H1 (cell line): ENCODE results near the gene ATG9B. TPM values are rescaled to one million over a fixed set of nuclear protein-coding genes. Genes with fewer than 3 reads are reported as not detected.

Experiments
- CTCF ChIA-PET: fragments of 300-600 bp; sonication (Branson Sonifier 250); formaldehyde crosslinking; loops from one replicate; lab custom pipeline; 2021; ENCODE audit not compliant: partially characterized antibody; lab: Charles Lee
- POLR2A ChIA-PET: fragments of 300-600 bp; sonication (Branson Sonifier 250); formaldehyde crosslinking; loops from one replicate; lab custom pipeline; 2021; ENCODE audit warnings: inconsistent platforms; ENCODE audit not compliant: partially characterized antibody; lab: Charles Lee
- DNase-seq, 2 experiments: peaks; one replicate each; pipeline versions ENCODE4 v3.0.0 to v3.0.0-alpha.2; 2010 to 2022; ENCODE audit warnings: low spot score in 2 of 2, low read depth in 1 of 2, mixed read lengths in 1 of 2
- FAIRE-seq: peaks from 2 replicates; lab custom pipeline; 2011; peaks lifted over from hg19 to GRCh38; lab: Jason Lieb, UNC
- H2AFZ ChIP-seq: 2 replicates; pipeline ENCODE4 v1.8.1; 2012; ENCODE audit warnings: low read length, inconsistent platforms
- H2AK5ac ChIP-seq: 2 replicates; pipeline ENCODE4 v1.6.1; 2013; ENCODE audit warnings: low read depth, low read length
- H2BK120ac ChIP-seq: replicated peaks from 2 replicates; pipeline ENCODE3; 2013; ENCODE audit warnings: low read depth, low read length, inconsistent platforms
- H2BK12ac ChIP-seq: 2 replicates; pipeline ENCODE4 v1.6.1; 2013; ENCODE audit warnings: low read depth, low read length
- H2BK15ac ChIP-seq: 2 replicates; pipeline ENCODE4 v1.6.1; 2013; ENCODE audit warnings: low read length
- H2BK20ac ChIP-seq: 2 replicates; pipeline ENCODE4 v1.6.1; 2013; ENCODE audit warnings: low read length
- H2BK5ac ChIP-seq: 2 replicates; pipeline ENCODE4 v1.6.1; 2013; ENCODE audit warnings: low read depth, low read length
- H3K14ac ChIP-seq: 2 replicates; pipeline ENCODE4 v1.6.1; 2013; ENCODE audit warnings: inconsistent platforms; ENCODE audit not compliant: insufficient read length
- H3K18ac ChIP-seq: 2 replicates; pipeline ENCODE4 v1.6.1; 2013; ENCODE audit warnings: low read length; ENCODE audit errors: extremely low read depth
- H3K23ac ChIP-seq: 2 replicates; pipeline ENCODE4 v1.6.1; 2013; ENCODE audit warnings: inconsistent platforms; ENCODE audit not compliant: insufficient read length
- H3K23me2 ChIP-seq: 2 replicates; pipeline ENCODE4 v1.6.1; 2013; ENCODE audit warnings: low read depth, low read length
- H3K27ac ChIP-seq: 2 replicates; pipeline ENCODE4 v1.6.1; 2011; ENCODE audit warnings: low read depth, low read length, inconsistent platforms
- H3K27me3 ChIP-seq, 4 experiments: replicated peaks in 1 of 4; 1 replicate in 1 of 4; 2 replicates in 3 of 4; pipeline versions ENCODE4 v1.6.1 to v1.8.1; 2011 to 2013; ENCODE audit warnings: low read length in 3 of 4, mild to moderate bottlenecking in 3 of 4, inconsistent platforms in 2 of 4, mixed read lengths in 2 of 4, moderate library complexity in 1 of 4; ENCODE audit not compliant: control insufficient read depth in 3 of 4, insufficient read depth in 3 of 4; ENCODE audit errors: extremely low read depth in 1 of 4
- H3K36me3 ChIP-seq, 4 experiments: 2 replicates each; pipeline versions ENCODE4 v1.6.1 to v1.8.1; 2011 to 2013; ENCODE audit warnings: mild to moderate bottlenecking in 4 of 4, low read length in 3 of 4, moderate library complexity in 2 of 4, control low read depth in 1 of 4, inconsistent platforms in 1 of 4; ENCODE audit not compliant: insufficient read depth in 4 of 4, control insufficient read depth in 2 of 4
- H3K4ac ChIP-seq: replicated peaks from 2 replicates; pipeline ENCODE3; 2013; ENCODE audit warnings: low read length, low read depth, mixed read lengths, inconsistent platforms; ENCODE audit not compliant: insufficient read length
- H3K4me1 ChIP-seq, 4 experiments: replicated peaks in 1 of 4; 1 replicate in 1 of 4; 2 replicates in 3 of 4; pipeline versions ENCODE4 v1.6.1 to v1.8.1; 2011 to 2013; ENCODE audit warnings: low read length in 3 of 4, inconsistent platforms in 2 of 4, mixed read lengths in 1 of 4; ENCODE audit not compliant: insufficient read depth in 4 of 4, control insufficient read depth in 3 of 4
- H3K4me2 ChIP-seq, 2 experiments: 2 replicates each; pipeline versions ENCODE4 v1.6.1 to v1.8.1; 2011 to 2013; ENCODE audit warnings: low read depth in 2 of 2, low read length in 2 of 2, control low read depth in 1 of 2, inconsistent platforms in 1 of 2, mild to moderate bottlenecking in 1 of 2; ENCODE audit not compliant: insufficient read depth in 1 of 2
- H3K4me3 ChIP-seq, 4 experiments: fragments of 200-600, 300-600 bp in 1 of 4; sonication (generic), shearing (Covaris generic), sonication (Bioruptor Twin) in 1 of 4; 2 replicates each; pipeline versions ENCODE4 v1.5.1 to v1.8.1; 2011 to 2016; ENCODE audit warnings: low read length in 4 of 4, low read depth in 3 of 4, control low read depth in 2 of 4, inconsistent platforms in 2 of 4, mild to moderate bottlenecking in 2 of 4, mixed read lengths in 1 of 4, moderate library complexity in 1 of 4; ENCODE audit not compliant: insufficient read depth in 2 of 4; ENCODE audit errors: extremely low read depth in 1 of 4
- H3K56ac ChIP-seq: replicated peaks from 2 replicates; pipeline ENCODE3; 2013; ENCODE audit warnings: low read depth, mild to moderate bottlenecking, mixed read lengths, low read length, inconsistent platforms; ENCODE audit not compliant: insufficient read length
- H3K79me1 ChIP-seq: 2 replicates; pipeline ENCODE4 v1.6.1; 2013; ENCODE audit warnings: low read depth, low read length, control low read depth
- H3K79me2 ChIP-seq, 2 experiments: 2 replicates each; pipeline versions ENCODE4 v1.6.1 to v1.8.1; 2012 to 2013; ENCODE audit warnings: low read length in 2 of 2, mild to moderate bottlenecking in 2 of 2, inconsistent platforms in 1 of 2; ENCODE audit not compliant: insufficient read depth in 2 of 2, control insufficient read depth in 1 of 2
- H3K9ac ChIP-seq, 4 experiments: replicated peaks in 1 of 4; 1 replicate in 1 of 4; 2 replicates in 3 of 4; pipeline versions ENCODE4 v1.6.1 to v1.8.1; 2011 to 2013; ENCODE audit warnings: low read depth in 3 of 4, low read length in 3 of 4, control low read depth in 2 of 4, mild to moderate bottlenecking in 2 of 4, moderate library complexity in 2 of 4, inconsistent platforms in 1 of 4; ENCODE audit errors: extremely low read depth in 1 of 4
- H3K9me3 ChIP-seq, 2 experiments: 2 replicates each; pipeline versions ENCODE4 v1.6.1 to v1.8.1; 2012 to 2013; ENCODE audit warnings: mild to moderate bottlenecking in 2 of 2, moderate library complexity in 2 of 2, control low read depth in 1 of 2, inconsistent platforms in 1 of 2, low read depth in 1 of 2, low read length in 1 of 2, mixed read lengths in 1 of 2; ENCODE audit not compliant: insufficient read depth in 2 of 2
- H4K20me1 ChIP-seq, 2 experiments: replicated peaks in 1 of 2; 2 replicates each; pipeline versions ENCODE3 to v1.8.1; 2011 to 2013; ENCODE audit warnings: inconsistent platforms in 2 of 2, low read length in 2 of 2, mild to moderate bottlenecking in 1 of 2; ENCODE audit not compliant: insufficient read depth in 2 of 2, control insufficient read depth in 1 of 2
- H4K5ac ChIP-seq: 2 replicates; pipeline ENCODE4 v1.6.1; 2013; ENCODE audit warnings: low read length, low read depth, mixed read lengths, inconsistent platforms; ENCODE audit not compliant: insufficient read length
- H4K8ac ChIP-seq: 2 replicates; pipeline ENCODE4 v1.8.0; 2013; ENCODE audit warnings: mild to moderate bottlenecking, moderate library complexity, low read length, inconsistent platforms; ENCODE audit not compliant: insufficient read depth; ENCODE audit errors: extremely low read depth
- H4K91ac ChIP-seq: replicated peaks from 2 replicates; pipeline ENCODE3; 2013; ENCODE audit warnings: low read length, mixed read lengths, inconsistent platforms; ENCODE audit not compliant: insufficient read length
- ASH2L ChIP-seq: fragments of 200-600, 300-600 bp; sonication (generic); IDR thresholded peaks from one replicate; pipeline ENCODE4 v1.7.1; 2017; ENCODE audit warnings: low read length
- BACH1 ChIP-seq: IDR thresholded peaks from 2 replicates; pipeline ENCODE4 v1.6.1; 2012; ENCODE audit warnings: low read length, improper control_type of control experiment
- CEBPB ChIP-seq: IDR thresholded peaks from 2 replicates; pipeline ENCODE4 v1.6.1; 2012; ENCODE audit warnings: low read depth, low read length
- E2F6 ChIP-seq: IDR thresholded peaks from 2 replicates; pipeline ENCODE4 v1.6.1; 2012; ENCODE audit warnings: inconsistent platforms
- GTF2F1 ChIP-seq: IDR thresholded peaks from 2 replicates; pipeline ENCODE4 v1.6.1; 2012; ENCODE audit warnings: low read depth, low read length, improper control_type of control experiment, borderline replicate concordance
- USF2 ChIP-seq: IDR thresholded peaks from 2 replicates; pipeline ENCODE4 v1.6.1; 2011; ENCODE audit warnings: low read length, improper control_type of control experiment
- WGBS, 2 experiments: shearing (Covaris generic) in 1 of 2; methylation state at CpG; one replicate each; pipeline versions ENCODE4 v1.1.6 to v1.1.7; 2013 to 2015; ENCODE audit warnings: low lambda C conversion rate in 2 of 2, mixed read lengths in 2 of 2, inconsistent platforms in 1 of 2, low coverage in 1 of 2, missing lambda C conversion rate in 1 of 2; ENCODE audit not compliant: insufficient replicate concordance in 2 of 2, insufficient coverage in 1 of 2, insufficient read length in 1 of 2; ENCODE audit errors: extremely low coverage in 1 of 2, missing lambda C conversion rate in 1 of 2; 5-methylcytosine and 5-hydroxymethylcytosine counted together
- polyA plus RNA-seq, 7 experiments: library from polyadenylated mRNA; depleted of rRNA in 3 of 7; stranded (reverse) in 5 of 7; unstranded in 2 of 7; fragments of >200 nt in 5 of 7; fragments of 200-250 nt in 2 of 7; gene quantifications; 1 replicate in 5 of 7; 2 replicates in 1 of 7; 4 replicates in 1 of 7; pipeline versions ENCODE4 v1.2.1 to v1.2.3, GENCODE V29; 2011 to 2013; ENCODE audit warnings: missing spikeins in 2 of 7, mixed read lengths in 2 of 7
- total RNA-seq: library from RNA; stranded (reverse); fragmentation: NEBNext Ultra II Directional; extraction: Animal tissue kit (Norgen Biotek cat#: 25700); gene quantifications from 2 replicates; pipeline ENCODE4 v1.2.1, GENCODE V29; 2021

The ATG9B gene
- total and polyA plus RNA-seq, 2 of the 8 experiments (the other 6 are each of a cell fraction or from before 2014, with no cell fraction given), result 1.4 to 2.3 TPM

GRCh38 chr7:151071032-151071866 lies 47.0 kb upstream of the ATG9B start:
- CTCF ChIA-PET, result interaction anchor here (0.9 to 6.5 kb wide), 6 partner anchors 9 to 108 kb away, joined by 3 to 36 read pairs (median 10); no protein-coding TSS in a partner anchor
- no peak for DNase-seq
- H3K4me3 ChIP-seq, result no peak overlapping the region
- no peak overlapping the region for H2BK12ac ChIP-seq
- no peaks in the 10 kb centered on the region for H3K9me3 ChIP-seq
- H3K23ac ChIP-seq, result no peak overlapping the region
- 94% methylated on average over 34 of the region's 39 CpGs; no CpG with 5 or more reads in 1 of the 2 experiments for WGBS, 2 experiments
- H2AK5ac ChIP-seq, result no peak overlapping the region
- H2BK15ac ChIP-seq, result no peak overlapping the region
- H3K18ac ChIP-seq, result no peak overlapping the region
- peaks cover 3 to 12% (median 5%) of the 10 kb centered on the region in 4 experiments for H3K4me1 ChIP-seq
- no peak overlapping the region; the same call in 1 of the 2 replicates for H4K8ac ChIP-seq
- H4K20me1 ChIP-seq, result peaks cover 3 to 13% of the 10 kb centered on the region in 2 experiments
- H3K9ac ChIP-seq, result no peak overlapping the region
- H3K4ac ChIP-seq, result no peak overlapping the region
- no peak overlapping the region for H2BK20ac ChIP-seq
- H2AFZ ChIP-seq, result no peak overlapping the region
- H4K91ac ChIP-seq, result no peak overlapping the region
- no peak overlapping the region for H3K4me2 ChIP-seq
- POLR2A ChIA-PET, result interaction anchor here (1.2 to 1.8 kb wide), 4 partner anchors 9 to 52 kb away, joined by 3 to 7 read pairs (median 4); no protein-coding TSS in a partner anchor
- no peak overlapping the region for H2BK120ac ChIP-seq
- H3K79me1 ChIP-seq, result no peaks in the 10 kb centered on the region
- H2BK5ac ChIP-seq, result no peak overlapping the region
- H4K5ac ChIP-seq, result no peak overlapping the region
- no peaks in the 10 kb centered on the region for H3K23me2 ChIP-seq
- FAIRE-seq, result no peak
- H3K56ac ChIP-seq, result no peak overlapping the region
- peaks cover 28 to 75% (median 60%) of the 10 kb centered on the region in 4 experiments for H3K36me3 ChIP-seq
- H3K14ac ChIP-seq, result no peak overlapping the region
- no peaks in the 10 kb centered on the region for H3K79me2 ChIP-seq
- no peaks in the 10 kb centered on the region for H3K27me3 ChIP-seq
- TF ChIP-seq E2F6, result no peak
- no peak for TF ChIP-seq ASH2L
- no peak for TF ChIP-seq USF2
- no peak for TF ChIP-seq BACH1
- no peak for TF ChIP-seq GTF2F1
- TF ChIP-seq CEBPB, result no peak
- TF ChIP-seq, all 59 proteins: peak for 0
- H3K27ac ChIP-seq, result no peak overlapping the region
